ENCODE measurements around the gene NOVA1.

The NOVA1 gene

GRCh38 chr14:26621364-26621763, 23.5 kb upstream of the NOVA1 start:
- no peak for TF ChIP-seq CTCF (conservative IDR thresholded peaks at IDR 0.05)
- H3K27ac ChIP-seq: no peak overlapping the region

DNA sequence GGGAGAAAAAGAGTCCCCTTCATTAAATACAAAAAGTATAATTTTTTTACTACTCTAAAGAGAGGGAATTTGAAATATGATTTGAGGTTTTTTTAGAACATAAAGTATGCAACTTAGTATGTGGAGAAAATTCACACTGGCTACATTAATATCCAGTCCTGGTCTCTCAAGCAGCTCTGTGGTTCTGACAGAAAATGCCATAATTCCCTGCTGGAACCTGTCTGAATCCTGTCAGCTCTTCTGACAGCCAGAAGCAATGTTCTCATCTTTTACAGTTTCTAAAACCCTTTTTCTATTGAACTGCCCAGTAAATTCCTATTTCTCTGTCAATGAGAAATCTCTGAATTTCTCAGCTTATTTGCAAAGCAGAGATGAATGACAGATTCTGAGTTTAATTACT, 13.4 kb upstream of the NOVA1 start:
- no peak overlapping the region for H3K27ac ChIP-seq
- TF ChIP-seq CTCF (conservative IDR thresholded peaks at IDR 0.05): no peak

DNA sequence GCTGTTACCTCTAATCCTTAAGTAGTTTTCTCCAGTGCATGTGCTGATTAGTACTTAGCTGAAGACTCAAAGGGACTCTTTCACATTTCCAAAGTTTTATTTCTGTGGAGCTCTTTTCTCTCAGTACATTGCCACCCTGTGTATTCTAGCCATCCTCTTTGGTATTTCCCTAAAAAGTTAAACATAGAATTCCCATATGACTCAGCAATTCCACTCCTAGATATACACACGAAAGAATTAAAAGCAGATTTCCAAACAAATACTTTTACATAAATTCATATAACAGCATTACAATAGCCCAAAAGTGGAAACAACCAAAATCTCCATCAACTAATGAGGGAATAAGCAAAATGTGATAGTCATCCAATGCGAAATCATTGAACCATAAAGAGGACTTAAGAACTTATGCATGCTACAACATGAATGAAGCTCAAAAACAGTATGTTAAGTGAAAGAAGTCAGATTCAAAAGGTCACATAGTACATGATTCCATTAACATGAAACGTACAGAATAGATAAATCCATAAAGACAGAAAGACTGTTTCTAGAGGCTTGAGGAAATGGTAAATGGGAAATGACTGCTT, 9.0 kb upstream of the NOVA1 start:
- no peak overlapping the region for H3K27ac ChIP-seq
- TF ChIP-seq CTCF (conservative IDR thresholded peaks at IDR 0.05): no peak

- H3K27ac ChIP-seq: no peak overlapping the region
These were observed 7.8 kb upstream of the NOVA1 start for GRCh38 chr14:26605602-26606001.

GRCh38 chr14:26602902-26603301, 5.1 kb upstream of the NOVA1 start:
- no peak for TF ChIP-seq CTCF (conservative IDR thresholded peaks at IDR 0.05)
- no peak overlapping the region for H3K27ac ChIP-seq

More at GRCh38 chr14:26605602-26606001, 7.8 kb upstream of the NOVA1 start:
- no peak for TF ChIP-seq CTCF (conservative IDR thresholded peaks at IDR 0.05)

- H3K27ac ChIP-seq: no peak overlapping the region
- no peak for TF ChIP-seq CTCF (conservative IDR thresholded peaks at IDR 0.05)
These were observed 4.0 kb upstream of the NOVA1 start for GRCh38 chr14:26601856-26602255.

- no peak overlapping the region for H3K27ac ChIP-seq
- TF ChIP-seq CTCF (conservative IDR thresholded peaks at IDR 0.05): no peak
These were observed 1.5 kb upstream of the NOVA1 start for GRCh38 chr14:26599291-26599690.

All from VCaP (cell line).